GM10248 (cell line): Measurements from ENCODE around the gene PRKCA.
"Not testable (repeated sequence)": the region's sequence is repeated elsewhere in the genome, so short reads cannot be mapped to it uniquely, and the experiment has no call there.

Experiments used
- CTCF ChIA-PET: fragments of 300-600 bp; sonication (Branson Sonifier 250); formaldehyde crosslinking; extraction: SDS; loops from one replicate; lab custom pipeline; 2021; ENCODE audit warnings: antibody characterized with exemption; lab: Yijun Ruan, JAX
- POLR2A ChIA-PET: fragments of 350-650 bp; sonication (Branson Sonifier 250); formaldehyde crosslinking; extraction: SDS; loops from one replicate; lab custom pipeline; 2020; ENCODE audit warnings: antibody characterized with exemption; lab: Yijun Ruan, JAX
- DNase-seq: peaks from one replicate; pipeline ENCODE4 v3.0.0; 2012; ENCODE audit errors: extremely low spot score
- TF ChIP-seq, protein P1 (sequence below): IDR thresholded peaks from 2 replicates; pipeline ENCODE4 v1.5.1; 2012; ENCODE audit warnings: mild to moderate bottlenecking, low read depth; ENCODE audit errors: extremely low read depth, missing control alignments, control extremely low read depth

PRKCA gene

DNA sequence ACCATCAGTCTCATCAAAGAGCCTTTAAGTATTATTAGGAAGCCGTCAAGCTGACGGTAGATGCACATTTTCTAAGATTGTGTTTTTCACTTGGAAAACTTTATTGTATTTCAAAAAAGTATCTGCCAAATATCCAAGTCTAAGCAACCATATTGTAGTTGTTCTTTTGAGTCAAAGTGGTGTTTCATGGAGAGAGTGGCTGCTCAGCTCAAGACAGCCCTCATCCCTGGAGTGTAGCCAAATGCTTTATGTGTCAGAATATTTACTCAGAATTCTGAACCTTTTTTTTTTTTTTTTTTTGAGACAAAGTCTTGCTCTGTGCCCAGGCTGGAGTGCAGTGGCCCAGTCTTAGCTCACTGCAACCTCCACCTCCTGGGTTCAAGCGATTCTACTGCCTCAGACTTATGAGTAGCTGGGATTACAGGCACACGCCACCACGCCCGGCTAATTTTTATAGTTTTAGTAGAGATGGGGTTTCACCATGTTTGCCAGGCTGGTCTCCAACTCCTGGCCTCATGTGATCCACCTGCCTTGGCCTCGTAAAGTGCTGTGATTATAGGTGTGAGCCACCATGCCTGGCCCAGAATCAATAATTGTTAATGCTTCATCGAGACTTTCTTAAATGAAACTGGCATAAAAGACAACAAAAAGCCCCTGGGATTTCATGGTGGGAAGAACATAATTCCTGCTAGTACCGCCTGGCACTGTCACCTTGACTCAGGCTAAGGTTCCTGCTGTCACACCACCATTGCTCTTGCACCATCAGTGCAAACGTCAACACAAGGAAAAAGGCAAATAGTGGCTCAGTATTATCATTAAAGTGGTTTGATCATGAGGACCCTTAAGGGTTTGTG is 45.5 kb downstream of the PRKCA start:
- CTCF ChIA-PET, result interaction anchor here (0.9 to 2.2 kb wide), 3 partner anchors 12 to 61 kb away, joined by 3 to 5 read pairs (median 3); no protein-coding TSS in a partner anchor
- POLR2A ChIA-PET, result no interaction called here
- DNase-seq, result no peak
- TF ChIP-seq, protein P1, sequence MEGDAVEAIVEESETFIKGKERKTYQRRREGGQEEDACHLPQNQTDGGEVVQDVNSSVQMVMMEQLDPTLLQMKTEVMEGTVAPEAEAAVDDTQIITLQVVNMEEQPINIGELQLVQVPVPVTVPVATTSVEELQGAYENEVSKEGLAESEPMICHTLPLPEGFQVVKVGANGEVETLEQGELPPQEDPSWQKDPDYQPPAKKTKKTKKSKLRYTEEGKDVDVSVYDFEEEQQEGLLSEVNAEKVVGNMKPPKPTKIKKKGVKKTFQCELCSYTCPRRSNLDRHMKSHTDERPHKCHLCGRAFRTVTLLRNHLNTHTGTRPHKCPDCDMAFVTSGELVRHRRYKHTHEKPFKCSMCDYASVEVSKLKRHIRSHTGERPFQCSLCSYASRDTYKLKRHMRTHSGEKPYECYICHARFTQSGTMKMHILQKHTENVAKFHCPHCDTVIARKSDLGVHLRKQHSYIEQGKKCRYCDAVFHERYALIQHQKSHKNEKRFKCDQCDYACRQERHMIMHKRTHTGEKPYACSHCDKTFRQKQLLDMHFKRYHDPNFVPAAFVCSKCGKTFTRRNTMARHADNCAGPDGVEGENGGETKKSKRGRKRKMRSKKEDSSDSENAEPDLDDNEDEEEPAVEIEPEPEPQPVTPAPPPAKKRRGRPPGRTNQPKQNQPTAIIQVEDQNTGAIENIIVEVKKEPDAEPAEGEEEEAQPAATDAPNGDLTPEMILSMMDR, result no peak

DNA sequence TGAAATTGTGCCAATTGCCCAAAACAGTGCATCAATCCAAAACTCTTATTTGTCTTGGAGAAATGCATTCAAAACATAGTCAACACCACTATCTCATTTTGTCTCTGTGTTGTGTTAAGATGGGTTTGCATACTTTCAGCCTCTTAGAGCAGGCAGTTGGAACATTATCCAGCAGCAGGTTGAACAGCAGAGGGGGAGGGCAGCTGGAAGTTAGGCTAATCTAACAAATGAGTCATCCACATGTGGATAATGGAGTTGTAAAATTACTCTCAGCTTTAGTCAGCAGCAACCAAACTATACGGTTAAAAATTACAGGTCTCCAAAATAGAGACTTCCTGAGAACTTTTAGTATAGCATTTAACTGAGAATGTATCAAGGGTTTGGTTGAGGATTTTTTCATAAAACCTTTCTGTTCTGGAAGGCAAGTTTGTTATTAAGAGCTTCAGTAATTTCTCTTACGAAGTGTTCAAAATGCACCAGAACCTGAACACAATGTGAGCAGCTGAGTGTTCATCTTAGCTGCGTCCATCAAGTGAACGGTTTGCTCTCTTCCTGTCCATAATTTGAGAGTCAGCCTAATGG is 46.3 kb downstream of the PRKCA start:
- no peak for DNase-seq
- CTCF ChIA-PET, result interaction anchor here (2.2 kb wide), 1 partner anchor 19 kb away, joined by 5 read pairs; no protein-coding TSS in a partner anchor
- TF ChIP-seq, protein P1, result no peak
- POLR2A ChIA-PET, result no interaction called here

DNA sequence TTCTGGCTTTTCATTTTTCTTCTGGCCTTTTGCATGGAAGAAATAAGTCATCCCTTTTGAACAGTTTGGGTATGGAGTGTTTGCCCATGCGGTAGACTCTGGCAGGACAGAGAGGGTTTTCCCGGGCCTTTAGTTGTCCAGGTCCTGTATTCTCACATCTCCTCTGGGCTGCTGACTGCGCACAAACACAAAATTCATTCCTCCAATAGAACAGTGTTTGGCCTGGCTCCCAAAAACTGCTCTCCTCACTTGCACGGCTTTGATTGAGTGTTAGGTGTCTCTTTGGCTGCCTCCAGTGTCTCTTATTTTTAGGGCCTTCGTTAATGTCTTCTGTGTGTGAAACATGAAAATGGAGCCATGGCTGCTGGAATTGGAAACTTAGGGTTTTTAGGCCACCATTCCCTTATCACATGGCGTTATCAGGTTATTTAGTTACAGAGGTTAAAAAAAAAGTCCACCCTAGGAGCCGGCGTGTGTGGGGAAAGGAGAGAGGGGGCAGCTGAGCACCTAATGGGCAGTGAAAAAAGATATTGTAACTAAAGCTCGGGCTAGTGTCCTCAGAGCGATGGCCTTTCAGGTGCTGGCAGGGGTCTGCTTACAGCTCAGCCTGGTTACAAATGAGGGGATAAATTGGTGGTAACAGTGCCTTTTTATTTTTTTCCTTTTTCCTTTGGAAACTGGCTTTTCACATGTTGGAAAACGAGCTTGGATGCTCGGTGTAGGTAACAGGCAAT is 47.3 kb downstream of the PRKCA start:
- ChIA-PET POLR2A (no interaction called here), CTCF (no interaction called here)
- TF ChIP-seq, protein P1, result no peak
- DNase-seq, result no peak

DNA sequence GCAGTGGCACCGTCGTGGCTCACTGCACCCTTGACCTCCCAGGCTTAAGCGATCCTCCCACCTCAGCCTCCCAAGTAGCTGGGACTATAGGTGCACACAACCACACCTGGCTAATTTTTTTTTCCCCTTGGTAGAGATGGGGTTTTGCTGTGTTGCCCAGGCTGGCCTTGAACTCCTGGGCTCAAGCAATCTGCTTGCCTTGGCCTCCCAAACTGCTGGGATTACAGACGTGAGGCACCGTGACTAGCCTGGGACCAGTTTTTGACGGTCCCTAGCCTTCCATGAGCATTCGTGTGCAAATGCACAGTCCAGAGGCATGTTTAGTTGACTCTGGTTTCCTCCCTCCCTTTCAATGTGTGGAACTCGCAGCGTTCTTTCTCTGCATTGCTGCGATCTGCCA is 48.2 kb downstream of the PRKCA start:
- DNase-seq, POLR2A ChIA-PET, CTCF ChIA-PET: not testable (repeated sequence)

DNA sequence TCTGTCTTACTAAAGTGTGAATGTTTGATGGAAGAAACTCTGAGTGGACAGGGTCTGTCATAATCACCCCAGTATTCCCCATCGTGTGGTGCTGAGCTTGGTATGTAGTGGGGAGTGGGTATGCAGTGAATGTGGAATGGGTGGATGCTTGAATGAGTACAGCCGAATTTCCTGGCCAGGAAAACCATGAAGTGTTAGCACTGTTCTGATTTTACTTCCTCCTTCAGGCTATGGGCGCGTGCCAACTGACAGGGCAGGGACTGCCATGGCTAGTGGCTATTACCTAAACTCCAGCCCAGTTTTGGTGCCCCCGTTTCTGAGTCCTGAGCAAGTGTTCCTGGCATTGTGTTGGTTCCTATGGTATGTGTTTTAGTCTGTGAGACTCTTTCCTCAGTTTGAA is 48.6 kb downstream of the PRKCA start:
- POLR2A ChIA-PET, result no interaction called here
- TF ChIP-seq, protein P1, result no peak
- CTCF ChIA-PET, result interaction anchor here (0.9 kb wide), 1 partner anchor 18 kb away, joined by 3 read pairs; no protein-coding TSS in a partner anchor
- no peak for DNase-seq

DNA sequence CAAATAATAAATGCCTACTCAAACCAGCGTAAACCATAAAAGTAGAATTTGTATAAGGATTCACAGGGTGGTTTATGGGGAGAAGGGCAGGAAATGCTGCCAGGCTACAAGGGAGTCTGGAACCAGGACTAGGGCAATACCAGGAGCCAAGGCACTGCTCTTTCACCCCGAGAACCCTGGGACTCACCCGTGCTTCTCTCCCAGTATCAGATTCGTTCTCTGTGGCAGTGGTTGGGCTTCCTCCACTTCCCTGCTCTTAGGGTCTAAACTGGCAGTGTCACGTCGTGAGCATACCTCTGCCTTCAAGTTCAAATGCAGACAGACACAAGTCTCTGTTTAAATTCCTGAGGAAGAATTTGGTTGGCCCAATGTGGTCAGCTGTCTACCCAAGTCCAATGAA is 49.3 kb downstream of the PRKCA start:
- POLR2A ChIA-PET, result no interaction called here
- TF ChIP-seq, protein P1, result no peak
- no peak for DNase-seq
- CTCF ChIA-PET, result interaction anchor here (0.7 to 0.9 kb wide), 2 partner anchors 14 to 18 kb away, joined by 3 read pairs; no protein-coding TSS in a partner anchor
